ENCODE measurements around the gene NRG3.

The NRG3 gene

DNA sequence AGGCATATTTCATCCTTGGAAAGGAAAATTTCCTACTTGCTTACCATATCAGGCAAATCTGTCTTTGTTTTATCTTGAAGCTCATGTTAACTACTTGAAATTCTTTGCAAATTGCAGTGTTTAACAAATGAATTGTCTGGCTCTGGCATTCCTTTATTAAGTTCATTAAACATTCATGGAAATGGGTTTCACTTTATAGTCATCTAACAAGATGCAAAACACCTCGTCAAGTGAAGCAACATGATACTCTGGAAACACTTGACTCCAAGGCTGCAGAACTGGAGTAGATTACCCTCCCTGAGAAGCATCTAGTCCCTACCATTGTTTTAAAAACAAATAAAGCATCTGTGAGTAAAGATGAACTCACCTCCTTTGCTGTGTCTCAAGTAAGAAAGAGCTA is 1086.9 kb downstream of the NRG3 start:
- H3K27me3 ChIP-seq (ENCODE audit: insufficient read depth, poor library complexity, severe bottlenecking), result no peaks in the 10 kb centered on the region
- TF ChIP-seq SPI1 (IDR thresholded peaks at IDR 0.05; ENCODE audit: borderline replicate concordance, low read depth) (no peak), GABPA (IDR thresholded peaks at IDR 0.05; ENCODE audit: low read depth) (no peak), POLR2AphosphoS5 (IDR thresholded peaks at IDR 0.05; ENCODE audit: low read depth) (no peak)
- TF ChIP-seq, protein P1, sequence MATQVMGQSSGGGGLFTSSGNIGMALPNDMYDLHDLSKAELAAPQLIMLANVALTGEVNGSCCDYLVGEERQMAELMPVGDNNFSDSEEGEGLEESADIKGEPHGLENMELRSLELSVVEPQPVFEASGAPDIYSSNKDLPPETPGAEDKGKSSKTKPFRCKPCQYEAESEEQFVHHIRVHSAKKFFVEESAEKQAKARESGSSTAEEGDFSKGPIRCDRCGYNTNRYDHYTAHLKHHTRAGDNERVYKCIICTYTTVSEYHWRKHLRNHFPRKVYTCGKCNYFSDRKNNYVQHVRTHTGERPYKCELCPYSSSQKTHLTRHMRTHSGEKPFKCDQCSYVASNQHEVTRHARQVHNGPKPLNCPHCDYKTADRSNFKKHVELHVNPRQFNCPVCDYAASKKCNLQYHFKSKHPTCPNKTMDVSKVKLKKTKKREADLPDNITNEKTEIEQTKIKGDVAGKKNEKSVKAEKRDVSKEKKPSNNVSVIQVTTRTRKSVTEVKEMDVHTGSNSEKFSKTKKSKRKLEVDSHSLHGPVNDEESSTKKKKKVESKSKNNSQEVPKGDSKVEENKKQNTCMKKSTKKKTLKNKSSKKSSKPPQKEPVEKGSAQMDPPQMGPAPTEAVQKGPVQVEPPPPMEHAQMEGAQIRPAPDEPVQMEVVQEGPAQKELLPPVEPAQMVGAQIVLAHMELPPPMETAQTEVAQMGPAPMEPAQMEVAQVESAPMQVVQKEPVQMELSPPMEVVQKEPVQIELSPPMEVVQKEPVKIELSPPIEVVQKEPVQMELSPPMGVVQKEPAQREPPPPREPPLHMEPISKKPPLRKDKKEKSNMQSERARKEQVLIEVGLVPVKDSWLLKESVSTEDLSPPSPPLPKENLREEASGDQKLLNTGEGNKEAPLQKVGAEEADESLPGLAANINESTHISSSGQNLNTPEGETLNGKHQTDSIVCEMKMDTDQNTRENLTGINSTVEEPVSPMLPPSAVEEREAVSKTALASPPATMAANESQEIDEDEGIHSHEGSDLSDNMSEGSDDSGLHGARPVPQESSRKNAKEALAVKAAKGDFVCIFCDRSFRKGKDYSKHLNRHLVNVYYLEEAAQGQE (IDR thresholded peaks at IDR 0.05; ENCODE audit: insufficient replicate concordance, low read depth), result no peak
- TF ChIP-seq, protein P2, sequence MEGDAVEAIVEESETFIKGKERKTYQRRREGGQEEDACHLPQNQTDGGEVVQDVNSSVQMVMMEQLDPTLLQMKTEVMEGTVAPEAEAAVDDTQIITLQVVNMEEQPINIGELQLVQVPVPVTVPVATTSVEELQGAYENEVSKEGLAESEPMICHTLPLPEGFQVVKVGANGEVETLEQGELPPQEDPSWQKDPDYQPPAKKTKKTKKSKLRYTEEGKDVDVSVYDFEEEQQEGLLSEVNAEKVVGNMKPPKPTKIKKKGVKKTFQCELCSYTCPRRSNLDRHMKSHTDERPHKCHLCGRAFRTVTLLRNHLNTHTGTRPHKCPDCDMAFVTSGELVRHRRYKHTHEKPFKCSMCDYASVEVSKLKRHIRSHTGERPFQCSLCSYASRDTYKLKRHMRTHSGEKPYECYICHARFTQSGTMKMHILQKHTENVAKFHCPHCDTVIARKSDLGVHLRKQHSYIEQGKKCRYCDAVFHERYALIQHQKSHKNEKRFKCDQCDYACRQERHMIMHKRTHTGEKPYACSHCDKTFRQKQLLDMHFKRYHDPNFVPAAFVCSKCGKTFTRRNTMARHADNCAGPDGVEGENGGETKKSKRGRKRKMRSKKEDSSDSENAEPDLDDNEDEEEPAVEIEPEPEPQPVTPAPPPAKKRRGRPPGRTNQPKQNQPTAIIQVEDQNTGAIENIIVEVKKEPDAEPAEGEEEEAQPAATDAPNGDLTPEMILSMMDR (IDR thresholded peaks at IDR 0.05; ENCODE audit: insufficient read depth, low read length), result no peak

DNA sequence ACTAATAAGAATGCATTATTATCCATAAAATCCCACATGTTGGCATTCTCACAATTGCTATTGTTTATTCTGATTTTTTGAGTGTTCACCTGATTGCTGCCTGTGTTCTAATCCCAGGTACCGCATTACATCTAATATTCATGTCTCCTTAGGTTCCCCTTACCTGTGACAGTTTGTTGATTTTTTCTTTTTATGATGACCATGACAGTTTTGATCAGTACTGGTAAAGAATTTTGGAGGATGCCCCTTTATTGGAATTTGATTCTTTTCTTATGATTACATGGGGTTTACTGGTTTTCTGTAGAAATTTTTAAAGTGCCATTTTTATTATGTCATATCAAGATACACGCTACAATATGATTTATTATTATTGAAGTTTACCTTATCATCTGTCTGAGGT is 1091.1 kb downstream of the NRG3 start:
- H3K27ac ChIP-seq (replicated peaks), result no peak overlapping the region
- DNase-seq (ENCODE audit: low read depth in 1 of 2, low spot score in 1 of 2), result no peak
- no peak overlapping the region for H3K4me3 ChIP-seq (replicated peaks; ENCODE audit: insufficient read depth, low read length)
- TF ChIP-seq, protein P1 (IDR thresholded peaks at IDR 0.05; ENCODE audit: insufficient replicate concordance, low read depth), result no peak
- TF ChIP-seq SPI1 (IDR thresholded peaks at IDR 0.05; ENCODE audit: borderline replicate concordance, low read depth), result no peak
- TF ChIP-seq GABPA (IDR thresholded peaks at IDR 0.05; ENCODE audit: low read depth), result no peak
- TF ChIP-seq, protein P2 (IDR thresholded peaks at IDR 0.05; ENCODE audit: insufficient read depth, low read length), result no peak
- TF ChIP-seq POLR2AphosphoS5 (IDR thresholded peaks at IDR 0.05; ENCODE audit: low read depth), result no peak
- no peaks in the 10 kb centered on the region for H3K27me3 ChIP-seq (ENCODE audit: insufficient read depth, poor library complexity, severe bottlenecking)

More for the DNA sequence above, 1086.9 kb downstream of the NRG3 start:
- no peak overlapping the region for H3K4me3 ChIP-seq (replicated peaks; ENCODE audit: insufficient read depth, low read length)
- no peak for DNase-seq (ENCODE audit: low read depth in 1 of 2, low spot score in 1 of 2)
- H3K27ac ChIP-seq (replicated peaks), result no peak overlapping the region

DNA sequence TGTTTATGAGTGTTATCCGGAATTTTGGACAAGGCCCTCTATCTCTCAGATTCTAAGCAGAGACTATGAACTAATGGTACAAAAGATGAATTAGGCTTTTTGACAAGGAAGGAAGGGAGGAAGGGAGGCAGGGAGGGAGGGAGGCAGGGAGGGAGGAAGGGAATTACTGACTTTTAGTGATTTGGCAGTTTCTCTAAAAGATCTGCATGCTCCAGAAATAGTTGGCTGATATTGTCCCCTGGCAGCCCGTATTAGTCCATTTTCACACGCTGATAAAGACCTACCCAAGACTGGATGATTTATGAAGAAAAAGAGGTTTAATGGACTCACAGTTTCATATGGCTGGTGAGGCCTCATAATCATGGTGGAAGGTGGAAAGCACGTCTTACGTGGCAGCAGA is 1093.5 kb downstream of the NRG3 start:
- no peak for DNase-seq (ENCODE audit: low read depth in 1 of 2, low spot score in 1 of 2)
- TF ChIP-seq, protein P2 (IDR thresholded peaks at IDR 0.05; ENCODE audit: insufficient read depth, low read length), result no peak
- TF ChIP-seq, protein P1 (IDR thresholded peaks at IDR 0.05; ENCODE audit: insufficient replicate concordance, low read depth), result no peak
- TF ChIP-seq SPI1 (IDR thresholded peaks at IDR 0.05; ENCODE audit: borderline replicate concordance, low read depth), result no peak
- no peak for TF ChIP-seq POLR2AphosphoS5 (IDR thresholded peaks at IDR 0.05; ENCODE audit: low read depth)
- no peak for TF ChIP-seq GABPA (IDR thresholded peaks at IDR 0.05; ENCODE audit: low read depth)
- no peak overlapping the region for H3K4me3 ChIP-seq (replicated peaks; ENCODE audit: insufficient read depth, low read length)

More for the DNA sequence above, 1093.5 kb downstream of the NRG3 start:
- Histone ChIP-seq H3K27ac (replicated peaks) (no peak overlapping the region), H3K27me3 (ENCODE audit: insufficient read depth, poor library complexity, severe bottlenecking) (no peaks in the 10 kb centered on the region)
